ENCODE measurements around the gene MAP3K13.
A peak's percentile ranks its signal among the peaks of the same experiment; 100 is the strongest.

Gene MAP3K13

GRCh38 chr3:185508335-185508991, 145.5 kb downstream of the MAP3K13 start:
- DNase-seq (ENCODE audit: low spot score) = no peak

GRCh38 chr3:185511711-185512110, 148.8 kb downstream of the MAP3K13 start:
- DNase-seq (ENCODE audit: low spot score) = no peak

GRCh38 chr3:185517387-185518130, 154.6 kb downstream of the MAP3K13 start:
- no peak for DNase-seq (ENCODE audit: low spot score)

- DNase-seq (ENCODE audit: low spot score) = no peak
Observed at GRCh38 chr3:185519021-185519420, 156.1 kb downstream of the MAP3K13 start.

GRCh38 chr3:185521349-185522138, 158.6 kb downstream of the MAP3K13 start:
- DNase-seq (ENCODE audit: low spot score) = no peak

GRCh38 chr3:185526349-185526951, 163.5 kb downstream of the MAP3K13 start:
- DNase-seq (ENCODE audit: low spot score) = no peak

GRCh38 chr3:185527364-185527763, 164.4 kb downstream of the MAP3K13 start:
- DNase-seq (ENCODE audit: low spot score) = no peak

GRCh38 chr3:185528532-185528931, 165.6 kb downstream of the MAP3K13 start:
- DNase-seq (ENCODE audit: low spot score) = no peak

- DNase-seq (ENCODE audit: low spot score) = no peak
Observed at GRCh38 chr3:185530856-185531255, 167.9 kb downstream of the MAP3K13 start.

GRCh38 chr3:185532901-185533300, 170.0 kb downstream of the MAP3K13 start:
- DNase-seq (ENCODE audit: low spot score) = no peak

- DNase-seq (ENCODE audit: low spot score) = no peak
Observed at GRCh38 chr3:185534511-185534910, 171.6 kb downstream of the MAP3K13 start.

- DNase-seq (ENCODE audit: low spot score) = peak; percentile 36
Observed at GRCh38 chr3:185537369-185537970, 174.5 kb downstream of the MAP3K13 start.

Measured in hepatic stellate cell (primary cell).